Measurements from ENCODE around the gene ADIPOQ.
"Not testable (repeated sequence)": the region's sequence is repeated elsewhere in the genome, so short reads cannot be mapped to it uniquely, and the experiment has no call there.

Gene ADIPOQ

GRCh38 chr3:186826410-186826975 is 16.0 kb upstream of the ADIPOQ start:
- no peak for DNase-seq (ENCODE audit: low spot score)

- peak; percentile 100 for DNase-seq (ENCODE audit: low spot score)
These were observed 15.3 kb upstream of the ADIPOQ start for GRCh38 chr3:186826976-186827857.

- DNase-seq (ENCODE audit: low spot score), result no peak
These were observed 14.2 kb upstream of the ADIPOQ start for GRCh38 chr3:186828340-186828739.

- no peak for DNase-seq (ENCODE audit: low spot score)
These were observed 10.7 kb upstream of the ADIPOQ start for GRCh38 chr3:186831798-186832197.

- no peak for DNase-seq (ENCODE audit: low spot score)
These were observed 10.2 kb upstream of the ADIPOQ start for GRCh38 chr3:186832276-186832675.

- no peak for DNase-seq (ENCODE audit: low spot score)
These were observed 2.5 kb upstream of the ADIPOQ start for GRCh38 chr3:186839874-186840641.

- no peak for DNase-seq (ENCODE audit: low spot score)
These were observed 890 bp upstream of the ADIPOQ start for GRCh38 chr3:186841620-186842019.

GRCh38 chr3:186843039-186843432 is 526 bp downstream of the ADIPOQ start:
- no peak for DNase-seq (ENCODE audit: low spot score)

- no peak for DNase-seq (ENCODE audit: low spot score)
These were observed 2.4 kb downstream of the ADIPOQ start for GRCh38 chr3:186844908-186845307.

- no peak for DNase-seq (ENCODE audit: low spot score)
These were observed 3.2 kb downstream of the ADIPOQ start for GRCh38 chr3:186845756-186846155.

GRCh38 chr3:186847437-186847836 is 4.9 kb downstream of the ADIPOQ start:
- DNase-seq (ENCODE audit: low spot score), result no peak

GRCh38 chr3:186849374-186849975 is 7.0 kb downstream of the ADIPOQ start:
- peak; percentile 72 for DNase-seq (ENCODE audit: low spot score)

- not testable (repeated sequence) for DNase-seq (ENCODE audit: low spot score)
These were observed 9.3 kb downstream of the ADIPOQ start for GRCh38 chr3:186851835-186852234.

- DNase-seq (ENCODE audit: low spot score), result no peak
These were observed 10.5 kb downstream of the ADIPOQ start for GRCh38 chr3:186852994-186853393.

GRCh38 chr3:186854146-186854545 is 11.6 kb downstream of the ADIPOQ start:
- no peak for DNase-seq (ENCODE audit: low spot score)

GRCh38 chr3:186854954-186855353 is 12.4 kb downstream of the ADIPOQ start:
- DNase-seq (ENCODE audit: low spot score), result no peak

GRCh38 chr3:186857743-186858142 is 15.2 kb downstream of the ADIPOQ start:
- DNase-seq (ENCODE audit: low spot score), result no peak

GRCh38 chr3:186865215-186865853 is 22.8 kb downstream of the ADIPOQ start:
- DNase-seq (ENCODE audit: low spot score), result not testable (repeated sequence)

- not testable (repeated sequence) for DNase-seq (ENCODE audit: low spot score)
These were observed 23.6 kb downstream of the ADIPOQ start for GRCh38 chr3:186866095-186866494.

- peak; percentile 89 for DNase-seq (ENCODE audit: low spot score)
These were observed 27.0 kb downstream of the ADIPOQ start for GRCh38 chr3:186869253-186870100.
